ENCODE measurements around the gene APOB. TPM values are rescaled to one million over a fixed set of nuclear protein-coding genes. Genes with fewer than 3 reads are reported as not detected.

Gene APOB
- total and polyA plus RNA-seq, 2 of the 13 experiments (the other 11 are each of a cell fraction or from before 2014, with no cell fraction given) = 1,569 to 2,515 TPM

DNA sequence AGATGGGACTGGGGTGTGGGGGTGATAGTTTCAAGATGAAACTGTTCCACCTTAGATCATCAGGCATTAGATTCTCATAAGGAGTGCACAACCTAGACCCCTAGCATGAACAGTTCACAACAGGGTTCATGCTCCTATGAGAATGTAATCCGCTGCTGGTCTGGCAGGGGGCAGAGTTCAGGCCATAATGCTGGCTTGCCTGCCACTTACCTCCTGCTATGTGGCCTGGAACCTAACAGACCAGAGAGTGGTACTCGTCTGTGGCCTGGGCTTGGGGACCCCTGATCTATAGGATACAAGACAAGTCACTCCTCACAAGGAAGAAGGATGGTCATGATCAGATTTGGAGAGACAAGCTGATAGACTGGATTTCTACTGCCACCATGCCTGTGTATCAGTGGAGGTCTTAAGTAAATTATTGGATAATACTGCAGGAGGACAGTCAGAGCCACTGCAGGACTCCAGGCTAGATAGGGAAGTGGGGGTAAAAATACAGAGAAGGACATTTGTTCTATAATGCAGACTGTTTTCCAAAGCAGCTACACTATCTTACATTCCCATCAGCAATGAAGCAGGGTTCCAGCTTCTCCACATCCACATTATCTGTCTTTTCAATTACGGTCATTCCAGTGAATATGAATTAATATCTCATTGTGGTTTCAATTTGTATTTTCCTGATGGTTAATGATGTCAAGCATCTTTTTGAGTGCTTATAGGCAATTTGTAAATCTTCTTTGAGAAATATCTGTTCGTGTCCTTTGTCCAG lies 28.8 kb upstream of the APOB start (continued):
- TF ChIP-seq, protein P1, sequence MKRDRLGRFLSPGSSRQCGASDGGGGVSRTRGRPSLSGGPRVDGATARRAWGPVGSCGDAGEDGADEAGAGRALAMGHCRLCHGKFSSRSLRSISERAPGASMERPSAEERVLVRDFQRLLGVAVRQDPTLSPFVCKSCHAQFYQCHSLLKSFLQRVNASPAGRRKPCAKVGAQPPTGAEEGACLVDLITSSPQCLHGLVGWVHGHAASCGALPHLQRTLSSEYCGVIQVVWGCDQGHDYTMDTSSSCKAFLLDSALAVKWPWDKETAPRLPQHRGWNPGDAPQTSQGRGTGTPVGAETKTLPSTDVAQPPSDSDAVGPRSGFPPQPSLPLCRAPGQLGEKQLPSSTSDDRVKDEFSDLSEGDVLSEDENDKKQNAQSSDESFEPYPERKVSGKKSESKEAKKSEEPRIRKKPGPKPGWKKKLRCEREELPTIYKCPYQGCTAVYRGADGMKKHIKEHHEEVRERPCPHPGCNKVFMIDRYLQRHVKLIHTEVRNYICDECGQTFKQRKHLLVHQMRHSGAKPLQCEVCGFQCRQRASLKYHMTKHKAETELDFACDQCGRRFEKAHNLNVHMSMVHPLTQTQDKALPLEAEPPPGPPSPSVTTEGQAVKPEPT (CRISPR knock-in tag; IDR thresholded peaks at IDR 0.05; ENCODE audit: low read depth) = no peak
- TF ChIP-seq, protein P2, sequence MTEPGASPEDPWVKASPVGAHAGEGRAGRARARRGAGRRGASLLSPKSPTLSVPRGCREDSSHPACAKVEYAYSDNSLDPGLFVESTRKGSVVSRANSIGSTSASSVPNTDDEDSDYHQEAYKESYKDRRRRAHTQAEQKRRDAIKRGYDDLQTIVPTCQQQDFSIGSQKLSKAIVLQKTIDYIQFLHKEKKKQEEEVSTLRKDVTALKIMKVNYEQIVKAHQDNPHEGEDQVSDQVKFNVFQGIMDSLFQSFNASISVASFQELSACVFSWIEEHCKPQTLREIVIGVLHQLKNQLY (CRISPR knock-in tag; IDR thresholded peaks at IDR 0.05) = no peak
- TF ChIP-seq, protein P3, sequence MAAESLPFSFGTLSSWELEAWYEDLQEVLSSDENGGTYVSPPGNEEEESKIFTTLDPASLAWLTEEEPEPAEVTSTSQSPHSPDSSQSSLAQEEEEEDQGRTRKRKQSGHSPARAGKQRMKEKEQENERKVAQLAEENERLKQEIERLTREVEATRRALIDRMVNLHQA (CRISPR knock-in tag; IDR thresholded peaks at IDR 0.05) = no peak
- no peak for TF ChIP-seq ZNF44 (CRISPR knock-in tag; IDR thresholded peaks at IDR 0.05)
- TF ChIP-seq, protein P4, sequence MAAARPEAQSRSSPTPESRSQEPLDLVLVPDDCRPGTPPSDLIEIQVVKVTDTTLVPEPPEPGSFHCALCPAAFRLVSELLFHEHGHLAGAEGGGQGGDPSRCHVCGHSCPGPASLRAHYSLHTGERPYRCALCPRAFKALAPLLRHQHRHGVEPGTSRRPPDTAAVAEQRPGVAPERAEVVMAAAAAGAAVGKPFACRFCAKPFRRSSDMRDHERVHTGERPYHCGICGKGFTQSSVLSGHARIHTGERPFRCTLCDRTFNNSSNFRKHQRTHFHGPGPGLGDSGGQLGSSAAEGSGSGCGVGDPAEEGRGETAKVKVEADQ (CRISPR knock-in tag; IDR thresholded peaks at IDR 0.05; ENCODE audit: borderline replicate concordance) = peak; percentile 77; the same call in 1 of the 2 replicates
- no peak for TF ChIP-seq SP4 (CRISPR knock-in tag; IDR thresholded peaks at IDR 0.05)
- TF ChIP-seq, protein P5, sequence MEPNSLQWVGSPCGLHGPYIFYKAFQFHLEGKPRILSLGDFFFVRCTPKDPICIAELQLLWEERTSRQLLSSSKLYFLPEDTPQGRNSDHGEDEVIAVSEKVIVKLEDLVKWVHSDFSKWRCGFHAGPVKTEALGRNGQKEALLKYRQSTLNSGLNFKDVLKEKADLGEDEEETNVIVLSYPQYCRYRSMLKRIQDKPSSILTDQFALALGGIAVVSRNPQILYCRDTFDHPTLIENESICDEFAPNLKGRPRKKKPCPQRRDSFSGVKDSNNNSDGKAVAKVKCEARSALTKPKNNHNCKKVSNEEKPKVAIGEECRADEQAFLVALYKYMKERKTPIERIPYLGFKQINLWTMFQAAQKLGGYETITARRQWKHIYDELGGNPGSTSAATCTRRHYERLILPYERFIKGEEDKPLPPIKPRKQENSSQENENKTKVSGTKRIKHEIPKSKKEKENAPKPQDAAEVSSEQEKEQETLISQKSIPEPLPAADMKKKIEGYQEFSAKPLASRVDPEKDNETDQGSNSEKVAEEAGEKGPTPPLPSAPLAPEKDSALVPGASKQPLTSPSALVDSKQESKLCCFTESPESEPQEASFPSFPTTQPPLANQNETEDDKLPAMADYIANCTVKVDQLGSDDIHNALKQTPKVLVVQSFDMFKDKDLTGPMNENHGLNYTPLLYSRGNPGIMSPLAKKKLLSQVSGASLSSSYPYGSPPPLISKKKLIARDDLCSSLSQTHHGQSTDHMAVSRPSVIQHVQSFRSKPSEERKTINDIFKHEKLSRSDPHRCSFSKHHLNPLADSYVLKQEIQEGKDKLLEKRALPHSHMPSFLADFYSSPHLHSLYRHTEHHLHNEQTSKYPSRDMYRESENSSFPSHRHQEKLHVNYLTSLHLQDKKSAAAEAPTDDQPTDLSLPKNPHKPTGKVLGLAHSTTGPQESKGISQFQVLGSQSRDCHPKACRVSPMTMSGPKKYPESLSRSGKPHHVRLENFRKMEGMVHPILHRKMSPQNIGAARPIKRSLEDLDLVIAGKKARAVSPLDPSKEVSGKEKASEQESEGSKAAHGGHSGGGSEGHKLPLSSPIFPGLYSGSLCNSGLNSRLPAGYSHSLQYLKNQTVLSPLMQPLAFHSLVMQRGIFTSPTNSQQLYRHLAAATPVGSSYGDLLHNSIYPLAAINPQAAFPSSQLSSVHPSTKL (CRISPR knock-in tag; IDR thresholded peaks at IDR 0.05) = no peak
- no peak for TF ChIP-seq FOSL1 (CRISPR knock-in tag; IDR thresholded peaks at IDR 0.05; ENCODE audit: borderline replicate concordance)
- TF ChIP-seq ZNF564 (CRISPR knock-in tag; IDR thresholded peaks at IDR 0.05) = no peak
- TF ChIP-seq, protein P6, sequence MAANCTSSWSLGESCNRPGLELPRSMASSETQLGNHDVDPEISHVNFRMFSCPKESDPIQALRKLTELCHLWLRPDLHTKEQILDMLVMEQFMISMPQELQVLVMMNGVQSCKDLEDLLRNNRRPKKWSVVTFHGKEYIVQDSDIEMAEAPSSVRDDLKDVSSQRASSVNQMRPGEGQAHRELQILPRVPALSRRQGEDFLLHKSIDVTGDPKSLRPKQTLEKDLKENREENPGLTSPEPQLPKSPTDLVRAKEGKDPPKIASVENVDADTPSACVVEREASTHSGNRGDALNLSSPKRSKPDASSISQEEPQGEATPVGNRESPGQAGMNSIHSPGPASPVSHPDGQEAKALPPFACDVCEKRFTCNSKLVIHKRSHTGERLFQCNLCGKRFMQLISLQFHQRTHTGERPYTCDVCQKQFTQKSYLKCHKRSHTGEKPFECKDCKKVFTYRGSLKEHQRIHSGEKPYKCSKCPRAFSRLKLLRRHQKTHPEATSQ (CRISPR knock-in tag; IDR thresholded peaks at IDR 0.05; ENCODE audit: borderline replicate concordance) = no peak
- no peak for TF ChIP-seq SRSF9 (IDR thresholded peaks at IDR 0.05; ENCODE audit: borderline replicate concordance, insufficient read depth, low read depth, low read length, poor library complexity, severe bottlenecking)
- TF ChIP-seq, protein P7, sequence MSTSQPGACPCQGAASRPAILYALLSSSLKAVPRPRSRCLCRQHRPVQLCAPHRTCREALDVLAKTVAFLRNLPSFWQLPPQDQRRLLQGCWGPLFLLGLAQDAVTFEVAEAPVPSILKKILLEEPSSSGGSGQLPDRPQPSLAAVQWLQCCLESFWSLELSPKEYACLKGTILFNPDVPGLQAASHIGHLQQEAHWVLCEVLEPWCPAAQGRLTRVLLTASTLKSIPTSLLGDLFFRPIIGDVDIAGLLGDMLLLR (CRISPR knock-in tag; IDR thresholded peaks at IDR 0.05) = no peak
- TF ChIP-seq, protein P8, sequence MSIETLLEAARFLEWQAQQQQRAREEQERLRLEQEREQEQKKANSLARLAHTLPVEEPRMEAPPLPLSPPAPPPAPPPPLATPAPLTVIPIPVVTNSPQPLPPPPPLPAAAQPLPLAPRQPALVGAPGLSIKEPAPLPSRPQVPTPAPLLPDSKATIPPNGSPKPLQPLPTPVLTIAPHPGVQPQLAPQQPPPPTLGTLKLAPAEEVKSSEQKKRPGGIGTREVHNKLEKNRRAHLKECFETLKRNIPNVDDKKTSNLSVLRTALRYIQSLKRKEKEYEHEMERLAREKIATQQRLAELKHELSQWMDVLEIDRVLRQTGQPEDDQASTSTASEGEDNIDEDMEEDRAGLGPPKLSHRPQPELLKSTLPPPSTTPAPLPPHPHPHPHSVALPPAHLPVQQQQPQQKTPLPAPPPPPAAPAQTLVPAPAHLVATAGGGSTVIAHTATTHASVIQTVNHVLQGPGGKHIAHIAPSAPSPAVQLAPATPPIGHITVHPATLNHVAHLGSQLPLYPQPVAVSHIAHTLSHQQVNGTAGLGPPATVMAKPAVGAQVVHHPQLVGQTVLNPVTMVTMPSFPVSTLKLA (IDR thresholded peaks at IDR 0.05) = no peak

Measured in HepG2 (cell line).